ENCODE data around the gene AMMECR1. TPM values are rescaled to one million over a fixed set of nuclear protein-coding genes. Genes with fewer than 3 reads are reported as not detected.

The AMMECR1 gene
- total and polyA plus RNA-seq, 10 donors, result 1.7 to 15.6 (median 9.6) TPM

GRCh38 chrX:110304884-110305283, 13.0 kb downstream of the AMMECR1 start:
- TF ChIP-seq POLR2AphosphoS5 (IDR thresholded peaks at IDR 0.05), result no peak
- TF ChIP-seq CTCF (IDR thresholded peaks at IDR 0.05 in 8 of 11, conservative IDR thresholded peaks at IDR 0.05 in 3 of 11), result no peak
- no peak for TF ChIP-seq POLR2A (IDR thresholded peaks at IDR 0.05)
- H3K27me3 ChIP-seq (replicated peaks in 1 of 7), result no peaks in the 10 kb centered on the region
- H3K36me3 ChIP-seq, result no peaks in the 10 kb centered on the region
- intact Hi-C loops (cut with DNase I; ENCODE audit: low total_unique reads), result no loop called here
- DNase-seq, result no peak
- H3K4me1 ChIP-seq, result no peaks in the 10 kb centered on the region
- no peak overlapping the region for H3K4me3 ChIP-seq
- no peak overlapping the region for H3K27ac ChIP-seq
- H3K9me3 ChIP-seq, result no peaks in the 10 kb centered on the region

GRCh38 chrX:110304371-110304770, 13.5 kb downstream of the AMMECR1 start:
- TF ChIP-seq CTCF (IDR thresholded peaks at IDR 0.05 in 8 of 11, conservative IDR thresholded peaks at IDR 0.05 in 3 of 11) (no peak), POLR2A (IDR thresholded peaks at IDR 0.05) (no peak), POLR2AphosphoS5 (IDR thresholded peaks at IDR 0.05) (no peak)
- 75 to 92% (median 84%) methylated on average over 1 of the region's 1 CpG for WGBS, 5 donors
- intact Hi-C loops (cut with DNase I; ENCODE audit: low total_unique reads), result no loop called here

GRCh38 chrX:110302975-110303374, 14.9 kb downstream of the AMMECR1 start:
- Histone ChIP-seq H3K4me1 (no peaks in the 10 kb centered on the region), H3K4me3 (no peak overlapping the region), H3K36me3 (no peaks in the 10 kb centered on the region), H3K27ac (no peak overlapping the region), H3K9me3 (no peaks in the 10 kb centered on the region), H3K27me3 (replicated peaks in 1 of 7) (no peaks in the 10 kb centered on the region)
- no peak for DNase-seq
- intact Hi-C loops (cut with DNase I; ENCODE audit: low total_unique reads), result no loop called here
- no peak for TF ChIP-seq POLR2A (IDR thresholded peaks at IDR 0.05)
- 73 to 96% (median 88%) methylated on average over 3 of the region's 3 CpGs for WGBS, 5 donors

More at GRCh38 chrX:110304371-110304770, 13.5 kb downstream of the AMMECR1 start:
- Histone ChIP-seq H3K9me3 (no peaks in the 10 kb centered on the region), H3K4me1 (no peaks in the 10 kb centered on the region), H3K4me3 (no peak overlapping the region), H3K36me3 (no peaks in the 10 kb centered on the region), H3K27me3 (replicated peaks in 1 of 7) (no peaks in the 10 kb centered on the region), H3K27ac (no peak overlapping the region)
- DNase-seq, result no peak

GRCh38 chrX:110301194-110301593, 16.7 kb downstream of the AMMECR1 start:
- H3K4me1 ChIP-seq, result no peaks in the 10 kb centered on the region
- H3K27me3 ChIP-seq (replicated peaks in 1 of 7), result no peaks in the 10 kb centered on the region
- peaks cover 0 to 16% (median 8%) of the 10 kb centered on the region in 8 donors for H3K9me3 ChIP-seq
- intact Hi-C loops (cut with DNase I; ENCODE audit: low total_unique reads), result no loop called here
- no peaks in the 10 kb centered on the region for H3K36me3 ChIP-seq
- H3K27ac ChIP-seq, result no peak overlapping the region
- TF ChIP-seq POLR2AphosphoS5 (IDR thresholded peaks at IDR 0.05) (no peak), CTCF (IDR thresholded peaks at IDR 0.05 in 8 of 11, conservative IDR thresholded peaks at IDR 0.05 in 3 of 11) (no peak), POLR2A (IDR thresholded peaks at IDR 0.05) (no peak)
- H3K4me3 ChIP-seq, result no peak overlapping the region
- DNase-seq, result no peak
- 76 to 100% (median 95%) methylated on average over 1 of the region's 1 CpG for WGBS, 5 donors

GRCh38 chrX:110294087-110294486, 23.8 kb downstream of the AMMECR1 start:
- H3K27me3 ChIP-seq (replicated peaks in 1 of 7), result no peaks in the 10 kb centered on the region
- H3K27ac ChIP-seq, result no peak overlapping the region
- WGBS, 5 donors, result 86 to 96% (median 92%) methylated on average over 2 of the region's 2 CpGs
- no peaks in the 10 kb centered on the region for H3K4me1 ChIP-seq
- no peaks in the 10 kb centered on the region for H3K36me3 ChIP-seq
- peaks cover 3 to 23% (median 12%) of the 10 kb centered on the region in 8 donors for H3K9me3 ChIP-seq
- DNase-seq, result no peak
- intact Hi-C loops (cut with DNase I; ENCODE audit: low total_unique reads), result no loop called here
- TF ChIP-seq CTCF (IDR thresholded peaks at IDR 0.05 in 8 of 11, conservative IDR thresholded peaks at IDR 0.05 in 3 of 11) (no peak), POLR2A (IDR thresholded peaks at IDR 0.05) (no peak), POLR2AphosphoS5 (IDR thresholded peaks at IDR 0.05) (no peak)
- H3K4me3 ChIP-seq, result no peak overlapping the region
